K562 (cell line): Measurements from ENCODE around the gene CHST2. TPM values are rescaled to one million over a fixed set of nuclear protein-coding genes. Genes with fewer than 3 reads are reported as not detected.

ENCODE experiments used
- ATAC-seq: fragments of 200-7000 bp; cut with Tn5 transposase; 3 replicates; pipeline ENCODE4 v1.9.1; 2020; ENCODE audit warnings: moderate library complexity
- BruUV-seq: library from RNA; stranded (reverse); fragments of 400-500 nt; replicated peaks from 2 replicates; lab custom pipeline; 2021; lab: Mats Ljungman, UMichigan
- CTCF ChIA-PET: fragments of 300-600 bp; formaldehyde crosslinking; extraction: SDS; loops from one replicate; lab custom pipeline; 2021; ENCODE audit warnings: low intra/inter-chr PET ratio; lab: Yijun Ruan, JAX
- POLR2A ChIA-PET: fragments of 300-600, 350-650 bp; sonication (Branson Sonifier 250); formaldehyde crosslinking; extraction: SDS; loops from one replicate; lab custom pipeline; 2021; ENCODE audit warnings: antibody characterized with exemption, inconsistent platforms; lab: Yijun Ruan, JAX
- DNase-seq, 4 experiments: peaks; one replicate each; pipeline versions ENCODE4 v3.0.0 to v3.0.0-alpha.2; 2011 to 2018; ENCODE audit warnings: low spot score in 3 of 4, mixed read lengths in 3 of 4; ENCODE audit errors: extremely low read depth in 1 of 4
- FAIRE-seq: peaks from 2 replicates; lab custom pipeline; 2011; peaks lifted over from hg19 to GRCh38; lab: Jason Lieb, UNC
- H2AFZ ChIP-seq: 2 replicates; pipeline ENCODE4 v1.6.0; 2011; ENCODE audit warnings: low read depth, low read length, control low read depth, inconsistent platforms
- H3K27ac ChIP-seq: fragments of 200-600 bp; 3 replicates; pipeline ENCODE4 v1.8.0; 2011; ENCODE audit warnings: low read depth, mild to moderate bottlenecking, control low read depth, inconsistent platforms, low read length, moderate library complexity, mixed read lengths; ENCODE audit errors: extremely low read depth
- H3K27me3 ChIP-seq, 2 experiments: fragments of 300-600 bp in 1 of 2; 2 replicates in 1 of 2; 3 replicates in 1 of 2; pipeline versions ENCODE4 v1.6.0 to v1.8.0; 2011; ENCODE audit warnings: inconsistent platforms in 2 of 2, low read length in 2 of 2, mild to moderate bottlenecking in 1 of 2, mixed read lengths in 1 of 2, moderate library complexity in 1 of 2; ENCODE audit not compliant: control insufficient read depth in 2 of 2, insufficient read depth in 2 of 2
- H3K36me3 ChIP-seq: fragments of 300-600 bp; 3 replicates; pipeline ENCODE4 v1.8.0; 2011; ENCODE audit warnings: mild to moderate bottlenecking, low read length, inconsistent platforms; ENCODE audit not compliant: control insufficient read depth, insufficient read depth
- H3K4me1 ChIP-seq, 2 experiments: fragments of 200-600 bp in 1 of 2; replicated peaks in 1 of 2; 2 replicates in 1 of 2; 3 replicates in 1 of 2; pipeline versions ENCODE4 v1.5.1 to v1.8.0; 2011; ENCODE audit warnings: inconsistent platforms in 2 of 2, low read length in 2 of 2, mild to moderate bottlenecking in 1 of 2, mixed read lengths in 1 of 2, moderate library complexity in 1 of 2; ENCODE audit not compliant: control insufficient read depth in 2 of 2, insufficient read depth in 2 of 2
- H3K4me2 ChIP-seq: 2 replicates; pipeline ENCODE4 v1.6.1; 2011; ENCODE audit warnings: low read length, control low read depth, inconsistent platforms, mixed read lengths; ENCODE audit not compliant: insufficient read depth
- H3K4me3 ChIP-seq: fragments of 200-600 bp; sonication (generic), shearing (Covaris generic); 2 replicates; pipeline ENCODE4 v1.5.1; 2016; ENCODE audit warnings: control low read depth, inconsistent platforms
- H3K79me2 ChIP-seq: fragments of 200-600 bp; 3 replicates; pipeline ENCODE4 v1.8.0; 2011; ENCODE audit warnings: low read length, inconsistent platforms; ENCODE audit not compliant: control insufficient read depth, insufficient read depth
- H3K9ac ChIP-seq, 2 experiments: 2 replicates each; pipeline versions ENCODE4 v1.6.0 to v1.6.1; 2011; ENCODE audit warnings: low read depth in 2 of 2, low read length in 2 of 2, control low read depth in 1 of 2, inconsistent platforms in 1 of 2, mild to moderate bottlenecking in 1 of 2, mixed read lengths in 1 of 2; ENCODE audit not compliant: insufficient read depth in 1 of 2
- H3K9me1 ChIP-seq: one replicate; pipeline ENCODE4 v1.6.0; 2011; ENCODE audit warnings: inconsistent platforms, mild to moderate bottlenecking, low read length, moderate library complexity; ENCODE audit not compliant: control insufficient read depth, insufficient read depth
- H3K9me3 ChIP-seq: replicated peaks from 2 replicates; pipeline ENCODE4 v1.5.1; 2011; ENCODE audit warnings: low read depth, low read length, inconsistent platforms; ENCODE audit not compliant: control insufficient read depth, insufficient read depth
- H4K20me1 ChIP-seq: replicated peaks from 2 replicates; pipeline ENCODE4 v1.6.1; 2011; ENCODE audit warnings: low read length, inconsistent platforms, mixed read lengths; ENCODE audit not compliant: control insufficient read depth, insufficient read depth
- BHLHE40 ChIP-seq: IDR thresholded peaks from 2 replicates; pipeline ENCODE4 v1.6.1; 2011; ENCODE audit warnings: low read length, improper control_type of control experiment
- MEIS2 ChIP-seq: fragments of 450-650 bp; IDR thresholded peaks from 2 replicates; pipeline ENCODE4 v1.6.1; 2014; ENCODE audit warnings: mild to moderate bottlenecking; ENCODE audit not compliant: partially characterized antibody
- RBM15 ChIP-seq: fragments of 200-400 bp; formaldehyde crosslinking; IDR thresholded peaks from 2 replicates; pipeline ENCODE4 v1.6.1; 2018; ENCODE audit warnings: mild to moderate bottlenecking, low read length, moderate library complexity; ENCODE audit not compliant: insufficient read depth
- SMAD4 ChIP-seq: fragments of 250-450 bp; sonication (Bioruptor Pico); conservative IDR thresholded peaks from 2 replicates; pipeline ENCODE4 v1.8.0; 2021; ENCODE audit warnings: inconsistent platforms, mild to moderate bottlenecking, moderate library complexity
- SMARCA5 ChIP-seq: fragments of 450-650 bp; IDR thresholded peaks from 2 replicates; pipeline ENCODE4 v1.6.1; 2016
- SUPT5H ChIP-seq: fragments of 450-650 bp; IDR thresholded peaks from 2 replicates; pipeline ENCODE4 v1.6.1; 2016
- TCFL5 ChIP-seq: fragments of 250-450 bp; sonication (Bioruptor Pico); conservative IDR thresholded peaks from 2 replicates; pipeline ENCODE4 v1.6.1; 2021; ENCODE audit warnings: mild to moderate bottlenecking, moderate library complexity, matching md5 sums
- ZBTB49 ChIP-seq: sonication (generic); formaldehyde crosslinking; IDR thresholded peaks from 2 replicates; pipeline ENCODE4 v1.8.0; 2022; ENCODE audit warnings: missing genetic modification reagents, mild to moderate bottlenecking, borderline replicate concordance
- ZBTB7A ChIP-seq: IDR thresholded peaks from 2 replicates; pipeline ENCODE4 v1.6.1; 2011; ENCODE audit warnings: low read depth, mild to moderate bottlenecking, low read length, moderate library complexity, borderline replicate concordance; ENCODE audit not compliant: control insufficient read depth
- ZKSCAN8 ChIP-seq: fragments of 200-800 bp; sonication (Bioruptor generic); IDR thresholded peaks from 2 replicates; pipeline ENCODE4 v1.6.1; 2016; ENCODE audit warnings: missing genetic modification characterization, missing compliant biosample characterization
- ZNF79 ChIP-seq: fragments of 250-450 bp; sonication (Bioruptor Pico); IDR thresholded peaks from 2 replicates; pipeline ENCODE4 v1.4.0; 2020; ENCODE audit warnings: low read depth, mild to moderate bottlenecking, moderate library complexity
- WGBS: fragments of 100-300 bp; shearing (Covaris generic); methylation state at CpG from one replicate; pipeline ENCODE4 v1.1.6; 2016; ENCODE audit warnings: low coverage, mixed read lengths; ENCODE audit not compliant: insufficient coverage; ENCODE audit errors: missing lambda C conversion rate; 5-methylcytosine and 5-hydroxymethylcytosine counted together
- in situ Hi-C: fragments of 300-500 bp; cut with MboI; formaldehyde crosslinking; loops from 4 replicates; pipeline ENCODE4 v1.15.0; 2018; ENCODE audit warnings: inconsistent platforms, mixed read lengths
- intact Hi-C: fragments of 100-400 bp; cut with micrococcal nuclease; formaldehyde crosslinking; loops from 2 replicates; pipeline ENCODE4 v1.14.2; 2022
- polyA plus RNA-seq, 8 experiments: library from polyadenylated mRNA; depleted of rRNA in 4 of 8; stranded (reverse) in 5 of 8; unstranded in 3 of 8; fragments of >200 nt; fragmentation: Nextera tagmentation in 2 of 8; fragmentation: Illumina TruSeq in 1 of 8; extraction: Ambion mirVana in 2 of 8; extraction: Trizol in 1 of 8; gene quantifications; 2 replicates each; pipeline versions ENCODE4 v1.2.1 to v1.2.3, GENCODE V29; 2011 to 2014; ENCODE audit warnings: inconsistent platforms in 1 of 8, missing spikeins in 1 of 8
- total RNA-seq, 7 experiments: library from RNA; depleted of rRNA in 6 of 7; stranded (reverse); fragments of >200 nt in 6 of 7; fragmentation: Illumina TruSeq in 2 of 7; extraction: Trizol in 2 of 7; gene quantifications; 2 replicates each; pipeline versions ENCODE4 v1.2.1 to v1.2.3, GENCODE V29; 2011 to 2021; ENCODE audit warnings: low replicate concordance in 1 of 7
- TF ChIP-seq, protein P1 (sequence below), 2 experiments: IDR thresholded peaks; 2 replicates each; pipeline ENCODE4 v1.6.1; 2011; ENCODE audit warnings: borderline replicate concordance in 1 of 2, control low read depth in 1 of 2, low read depth in 1 of 2, low read length in 1 of 2, mild to moderate bottlenecking in 1 of 2, mixed read lengths in 1 of 2, moderate library complexity in 1 of 2; ENCODE audit not compliant: insufficient read depth in 1 of 2, insufficient read length in 1 of 2, poor library complexity in 1 of 2, severe bottlenecking in 1 of 2; ENCODE audit errors: extremely low read depth in 1 of 2

CHST2 gene
- total and polyA plus RNA-seq, 9 of the 15 experiments (the other 6 are each of a cell fraction or from before 2014, with no cell fraction given), result 3.4 to 60.3 (median 13.9) TPM

DNA sequence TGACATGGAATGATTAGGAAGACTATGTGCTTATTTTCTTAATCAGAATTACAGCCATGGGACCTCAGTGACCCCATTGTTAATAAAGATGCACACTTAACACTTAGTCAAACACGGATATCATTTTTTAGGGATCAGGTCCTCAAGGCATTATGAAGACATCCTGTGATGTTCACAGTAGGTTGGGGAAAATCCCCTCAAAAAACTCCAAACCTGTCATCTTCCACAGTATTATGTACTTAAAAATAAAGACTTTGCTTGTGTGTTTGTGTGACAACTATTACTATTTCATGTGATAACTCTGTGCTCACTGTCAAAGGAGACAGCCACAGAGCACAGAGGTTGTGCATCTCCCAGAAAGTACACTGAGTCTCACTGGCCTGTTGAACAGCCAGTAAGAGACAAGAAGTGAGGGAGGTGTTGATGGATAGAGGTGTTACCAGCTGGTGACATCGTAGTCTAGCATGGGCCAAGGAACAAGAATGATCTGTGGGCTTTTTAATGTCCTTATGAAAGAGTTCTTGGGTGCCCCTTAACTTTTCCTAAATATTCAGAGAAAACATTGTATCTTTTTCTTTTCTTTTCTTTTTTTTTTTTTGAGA is 18.0 kb downstream of the CHST2 start:
- WGBS, result 62% methylated on average over 2 of the region's 2 CpGs
- no peaks in the 10 kb centered on the region for H3K9me1 ChIP-seq
- FAIRE-seq, result no peak
- H4K20me1 ChIP-seq, result no peaks in the 10 kb centered on the region
- TF ChIP-seq ZKSCAN8, result no peak
- TF ChIP-seq ZBTB7A, result no peak
- TF ChIP-seq BHLHE40, result no peak
- peak; percentile 22 for TF ChIP-seq MEIS2
- TF ChIP-seq, all 486 proteins: peak for 1
- in situ Hi-C loops, result no loop called here
- intact Hi-C loops, result no loop called here
- H3K36me3 ChIP-seq, result no peaks in the 10 kb centered on the region
- no peak overlapping the region for H3K27ac ChIP-seq
- H3K4me3 ChIP-seq, result no peak overlapping the region
- no peaks in the 10 kb centered on the region for H3K79me2 ChIP-seq
- H3K9ac ChIP-seq, result no peak overlapping the region
- H3K4me1 ChIP-seq, result peaks cover 3 to 14% of the 10 kb centered on the region in 2 experiments
- H3K9me3 ChIP-seq, result no peaks in the 10 kb centered on the region
- no TSS peak for BruUV-seq
- no peak overlapping the region for H2AFZ ChIP-seq
- ATAC-seq (peak; percentile 50; the same call in 2 of the 3 replicates), DNase-seq (no peak)
- CTCF ChIA-PET, result no interaction called here
- POLR2A ChIA-PET, result interaction anchor here (0.6 kb wide), 1 partner anchor 40 kb away, joined by 3 read pairs; no protein-coding TSS in a partner anchor
- H3K27me3 ChIP-seq, result no peaks in the 10 kb centered on the region
- no peak overlapping the region for H3K4me2 ChIP-seq

- H3K36me3 ChIP-seq, result no peaks in the 10 kb centered on the region
- H3K9me1 ChIP-seq, result no peaks in the 10 kb centered on the region
- H3K4me1 ChIP-seq, result peaks cover 2 to 3% of the 10 kb centered on the region in 2 experiments; a peak in 4 of 5 replicates
- H3K79me2 ChIP-seq, result no peaks in the 10 kb centered on the region
- no peaks in the 10 kb centered on the region for H3K27me3 ChIP-seq
- H3K4me2 ChIP-seq, result no peak overlapping the region
- ATAC-seq (no peak), FAIRE-seq (no peak), DNase-seq (no peak)
- no peak overlapping the region for H3K4me3 ChIP-seq
- 89% methylated on average over 3 of the region's 3 CpGs for WGBS
- H2AFZ ChIP-seq, result peak overlapping the region; percentile 76; the same call in 1 of the 2 replicates
- H3K9ac ChIP-seq, result peak overlapping the region in 1 of 2 experiments; percentile 6; a peak in 1 of 4 replicates
- no peak overlapping the region for H3K27ac ChIP-seq
- POLR2A ChIA-PET, result interaction anchor here (0.7 to 1.7 kb wide), 6 partner anchors 8 to 21 kb away, joined by 3 to 5 read pairs (median 4); no protein-coding TSS in a partner anchor
- no peaks in the 10 kb centered on the region for H3K9me3 ChIP-seq
- intact Hi-C loops, result no loop called here
- BruUV-seq, result no TSS peak
- no peaks in the 10 kb centered on the region for H4K20me1 ChIP-seq
- in situ Hi-C loops, result no loop called here
- CTCF ChIA-PET, result no interaction called here
- TF ChIP-seq ZBTB49 (CRISPR knock-in tag) (no peak), TCFL5 (CRISPR knock-in tag) (no peak), SMARCA5 (no peak), ZNF79 (no peak), SMAD4 (CRISPR knock-in tag) (no peak), SUPT5H (no peak), RBM15 (no peak)
- TF ChIP-seq, protein P1, sequence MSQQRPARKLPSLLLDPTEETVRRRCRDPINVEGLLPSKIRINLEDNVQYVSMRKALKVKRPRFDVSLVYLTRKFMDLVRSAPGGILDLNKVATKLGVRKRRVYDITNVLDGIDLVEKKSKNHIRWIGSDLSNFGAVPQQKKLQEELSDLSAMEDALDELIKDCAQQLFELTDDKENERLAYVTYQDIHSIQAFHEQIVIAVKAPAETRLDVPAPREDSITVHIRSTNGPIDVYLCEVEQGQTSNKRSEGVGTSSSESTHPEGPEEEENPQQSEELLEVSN (IDR thresholded peaks at IDR 0.05; ENCODE audit: borderline replicate concordance in 1 of 2, extremely low read depth in 1 of 2, insufficient read depth in 1 of 2, insufficient read length in 1 of 2, low read depth in 1 of 2, low read length in 1 of 2, poor library complexity in 1 of 2, severe bottlenecking in 1 of 2), result no peak
These were observed 19.4 kb downstream of the CHST2 start for GRCh38 chr3:143138953-143139352.
